Muscle layer of colon (tissue), 2 donors: ENCODE measurements around the gene NUP58.

ENCODE experiments used
- H3K27ac ChIP-seq: one replicate; pipeline ENCODE4 v1.7.0; 2013; ENCODE audit warnings: low read depth, mild to moderate bottlenecking, low read length, moderate library complexity
- H3K27me3 ChIP-seq, 2 donors: one replicate each; pipeline ENCODE4 v1.7.0; 2013; ENCODE audit warnings: low read length in 2 of 2, mild to moderate bottlenecking in 2 of 2; ENCODE audit not compliant: insufficient read depth in 2 of 2, control insufficient read depth in 1 of 2
- H3K36me3 ChIP-seq: one replicate; pipeline ENCODE4 v1.7.0; 2013; ENCODE audit warnings: mild to moderate bottlenecking, low read length; ENCODE audit not compliant: insufficient read depth
- H3K4me1 ChIP-seq: one replicate; pipeline ENCODE4 v1.7.0; 2013; ENCODE audit warnings: mild to moderate bottlenecking, low read length; ENCODE audit not compliant: insufficient read depth
- H3K4me3 ChIP-seq, 2 donors: one replicate each; pipeline ENCODE4 v1.7.0; 2013; ENCODE audit warnings: low read length in 2 of 2, low read depth in 1 of 2, mild to moderate bottlenecking in 1 of 2, moderate library complexity in 1 of 2
- H3K9ac ChIP-seq: one replicate; pipeline ENCODE4 v1.7.0; 2013; ENCODE audit warnings: low read length
- H3K9me3 ChIP-seq: one replicate; pipeline ENCODE4 v1.7.0; 2013; ENCODE audit warnings: mild to moderate bottlenecking, low read length
- donor health status: abdominal sarcoma.
- donor health status: Adenocarcinoma of cecum.

Gene NUP58

DNA sequence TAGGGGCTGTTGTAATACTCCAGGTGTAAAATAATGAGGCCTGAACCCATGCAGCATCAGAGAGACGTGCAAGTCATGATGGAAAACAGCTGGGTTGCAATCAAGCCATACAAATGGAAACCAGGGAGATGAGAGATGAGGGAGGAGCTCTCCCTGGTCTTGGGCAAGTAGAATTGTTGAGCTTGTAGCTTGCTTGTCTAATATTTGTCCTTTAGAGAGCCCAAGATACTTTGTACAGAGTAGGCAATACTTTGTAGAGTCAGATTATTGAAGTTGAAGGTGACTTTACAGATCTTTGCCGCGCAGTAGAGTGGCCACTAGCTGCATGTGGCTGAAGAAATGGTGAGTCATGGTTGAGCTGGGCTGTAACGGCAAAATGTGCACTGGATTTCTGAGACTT, 78.7 kb downstream of the NUP58 start:
- Histone ChIP-seq H3K4me1 (no peaks in the 10 kb centered on the region), H3K27ac (no peak overlapping the region), H3K27me3 (no peaks in the 10 kb centered on the region)

DNA sequence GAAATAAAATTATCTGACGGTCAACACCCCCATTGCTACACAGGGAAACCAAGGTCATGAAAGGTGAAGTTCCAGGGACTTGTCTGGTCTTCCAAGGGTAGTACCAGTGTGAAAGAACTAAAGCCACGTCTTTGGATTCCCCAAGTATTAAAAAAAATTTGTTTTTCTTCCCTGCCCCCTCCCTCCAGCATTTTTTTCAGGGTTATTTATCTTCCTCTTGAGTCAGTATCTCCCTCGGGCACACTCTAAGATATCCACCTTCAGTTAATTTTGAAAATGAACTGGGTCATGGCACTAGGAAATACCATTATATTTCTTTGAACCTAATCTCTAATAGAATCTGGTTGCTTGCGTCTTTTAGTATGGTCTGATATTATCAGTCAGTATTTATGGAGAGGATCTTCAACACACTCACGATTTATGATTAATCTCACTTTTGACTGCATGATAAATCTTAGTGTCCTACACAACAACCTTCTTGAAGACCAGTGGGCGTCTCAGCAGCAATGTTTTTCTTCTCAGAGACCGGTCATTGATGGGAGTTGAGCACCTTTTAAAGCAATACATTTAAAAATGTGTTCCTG, 79.4 kb downstream of the NUP58 start:
- no peaks in the 10 kb centered on the region for H3K27me3 ChIP-seq
- H3K36me3 ChIP-seq: no peaks in the 10 kb centered on the region
- no peak overlapping the region for H3K4me3 ChIP-seq
- no peaks in the 10 kb centered on the region for H3K4me1 ChIP-seq
- no peak overlapping the region for H3K27ac ChIP-seq
- H3K9me3 ChIP-seq: no peaks in the 10 kb centered on the region
- H3K9ac ChIP-seq: no peak overlapping the region

More for the DNA sequence above, 78.7 kb downstream of the NUP58 start:
- Histone ChIP-seq H3K9ac (no peak overlapping the region), H3K9me3 (no peaks in the 10 kb centered on the region), H3K4me3 (no peak overlapping the region), H3K36me3 (no peaks in the 10 kb centered on the region)

DNA sequence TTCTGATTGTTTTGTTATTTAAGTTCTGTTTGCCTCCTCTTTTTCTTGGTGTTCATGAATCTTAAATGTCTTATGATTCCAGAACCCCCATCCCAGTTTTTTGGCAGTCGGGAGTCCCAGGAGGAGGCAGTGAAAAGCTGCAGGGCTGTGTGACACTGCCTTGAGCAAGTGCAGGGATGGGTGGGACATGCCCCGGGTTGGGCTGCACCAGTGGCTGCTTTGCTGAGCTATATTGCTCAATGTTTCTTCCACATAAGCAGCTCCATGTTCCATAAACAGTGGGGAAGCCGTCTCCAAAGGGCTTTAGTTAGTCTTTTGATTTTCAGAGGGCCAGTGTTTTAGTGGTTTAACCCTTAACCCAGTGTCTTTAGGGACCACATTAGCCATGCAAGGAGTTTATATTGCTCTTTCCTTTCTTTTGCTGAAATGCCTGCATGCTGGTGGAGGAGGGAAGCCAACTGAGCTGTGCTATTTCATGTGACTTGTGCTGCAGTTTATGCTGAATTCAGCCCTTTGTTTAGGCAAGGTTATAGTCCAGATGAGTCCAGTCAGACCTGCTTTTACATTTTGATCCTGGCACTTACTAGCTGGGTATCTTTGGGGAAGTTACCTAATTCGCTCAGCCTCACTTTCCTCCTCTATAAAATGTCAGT, 83.5 kb downstream of the NUP58 start:
- Histone ChIP-seq H3K9ac (no peak overlapping the region), H3K27me3 (no peaks in the 10 kb centered on the region), H3K27ac (no peak overlapping the region), H3K36me3 (no peaks in the 10 kb centered on the region), H3K9me3 (no peaks in the 10 kb centered on the region), H3K4me1 (no peaks in the 10 kb centered on the region), H3K4me3 (no peak overlapping the region)

DNA sequence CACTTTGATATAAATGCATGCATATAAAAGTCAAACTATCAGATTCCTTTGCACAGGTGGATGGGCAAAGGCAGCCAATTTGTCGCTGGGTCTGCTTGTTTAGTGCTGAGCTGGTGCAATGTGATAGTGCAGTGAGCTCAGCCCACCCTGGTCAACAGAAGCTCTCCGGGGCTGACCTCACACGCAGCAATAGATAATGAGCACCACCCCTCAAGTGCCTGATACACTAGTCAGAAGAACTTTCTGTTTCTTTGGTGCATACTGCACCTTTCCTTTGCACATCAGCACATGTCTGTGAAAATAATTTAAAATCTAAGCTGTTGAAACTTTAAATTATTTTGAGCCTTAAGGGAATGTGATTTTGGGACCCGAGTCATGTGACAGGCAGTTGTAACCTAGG, 90.5 kb downstream of the NUP58 start:
- Histone ChIP-seq H3K27ac (no peak overlapping the region), H3K4me1 (no peaks in the 10 kb centered on the region), H3K27me3 (no peaks in the 10 kb centered on the region), H3K36me3 (no peaks in the 10 kb centered on the region), H3K9me3 (no peaks in the 10 kb centered on the region), H3K4me3 (no peak overlapping the region), H3K9ac (no peak overlapping the region)
